ENCODE results near the gene CHRNB1.

CHRNB1 gene

GRCh38 chr17:7484919-7485377, 40.1 kb downstream of the CHRNB1 start:
- no peak for DNase-seq (ENCODE audit: low read depth)

GRCh38 chr17:7486181-7486580, 41.3 kb downstream of the CHRNB1 start:
- DNase-seq (ENCODE audit: low read depth), result no peak

- no peak for DNase-seq (ENCODE audit: low read depth)
Observed at GRCh38 chr17:7490144-7490543, 45.3 kb downstream of the CHRNB1 start.

- no peak for DNase-seq (ENCODE audit: low read depth)
Observed at GRCh38 chr17:7491583-7491982, 46.7 kb downstream of the CHRNB1 start.

GRCh38 chr17:7493941-7494340, 49.1 kb downstream of the CHRNB1 start:
- no peak for DNase-seq (ENCODE audit: low read depth)

- no peak for DNase-seq (ENCODE audit: low read depth)
Observed at GRCh38 chr17:7495906-7496434, 51.1 kb downstream of the CHRNB1 start.

- DNase-seq (ENCODE audit: low read depth), result no peak
Observed at GRCh38 chr17:7496470-7497183, 51.8 kb downstream of the CHRNB1 start.

GRCh38 chr17:7497228-7497627, 52.4 kb downstream of the CHRNB1 start:
- no peak for DNase-seq (ENCODE audit: low read depth)

GRCh38 chr17:7497636-7498035, 52.8 kb downstream of the CHRNB1 start:
- DNase-seq (ENCODE audit: low read depth), result no peak

- DNase-seq (ENCODE audit: low read depth), result no peak
Observed at GRCh38 chr17:7499161-7499560, 54.3 kb downstream of the CHRNB1 start.

- DNase-seq (ENCODE audit: low read depth), result no peak
Observed at GRCh38 chr17:7501729-7502128, 56.9 kb downstream of the CHRNB1 start.

- DNase-seq (ENCODE audit: low read depth), result no peak
Observed at GRCh38 chr17:7502171-7502847, 57.4 kb downstream of the CHRNB1 start.

- no peak for DNase-seq (ENCODE audit: low read depth)
Observed at GRCh38 chr17:7502987-7503386, 58.1 kb downstream of the CHRNB1 start.

- no peak for DNase-seq (ENCODE audit: low read depth)
Observed at GRCh38 chr17:7503521-7503920, 58.7 kb downstream of the CHRNB1 start.

Data from stimulated activated CD8-positive, alpha-beta memory T cell treated with anti-CD3 and anti-CD28 coated beads, Interleukin-15, amount 100 ng/mL, for 1 hour (primary cell).